NK-92 (cell line): ENCODE data around the gene MEIS2.

Source experiments
- DNase-seq: peaks from one replicate; lab custom pipeline; 2025; ENCODE audit not compliant: unreplicated experiment; lab: John Stamatoyannopoulos, UW

Gene MEIS2

DNA sequence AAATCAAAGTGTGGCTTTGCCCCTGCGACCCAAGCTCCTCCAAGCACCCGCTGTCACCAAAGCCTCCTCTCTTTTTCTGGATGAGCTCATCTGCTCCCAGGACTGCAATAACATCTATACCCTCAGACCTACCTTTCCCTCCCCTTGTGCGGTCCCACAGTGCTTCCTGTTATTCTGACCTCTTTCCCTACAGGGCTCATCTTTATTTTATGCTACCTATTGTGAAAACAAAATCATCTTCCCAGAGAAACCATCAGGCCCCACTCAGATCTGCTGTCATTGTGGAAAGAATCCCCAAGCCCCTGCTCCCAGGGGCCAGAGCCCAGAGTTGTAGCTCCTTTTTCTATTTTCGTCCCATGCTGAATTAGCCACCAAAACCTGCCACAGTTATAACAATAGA is 162.2 kb downstream of the MEIS2 start:
- DNase-seq = no peak

DNA sequence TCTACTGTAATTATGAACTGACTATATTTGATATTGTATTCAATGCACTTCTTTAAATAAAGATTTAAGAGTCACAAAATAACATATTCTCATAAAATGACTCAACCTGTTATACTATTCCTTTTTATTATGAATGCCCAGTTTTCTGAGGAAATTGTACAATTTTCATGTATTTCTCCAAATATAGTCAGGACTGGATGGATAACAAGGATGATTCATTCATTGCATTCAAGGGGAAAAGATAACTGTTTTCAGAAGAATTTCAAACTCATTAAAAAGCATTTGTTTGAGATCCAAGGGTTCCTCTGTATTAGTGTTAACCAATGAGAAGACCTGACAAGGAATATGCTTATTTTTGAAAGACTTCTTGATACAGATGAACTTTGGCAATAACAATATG is 163.7 kb downstream of the MEIS2 start:
- DNase-seq = no peak

DNA sequence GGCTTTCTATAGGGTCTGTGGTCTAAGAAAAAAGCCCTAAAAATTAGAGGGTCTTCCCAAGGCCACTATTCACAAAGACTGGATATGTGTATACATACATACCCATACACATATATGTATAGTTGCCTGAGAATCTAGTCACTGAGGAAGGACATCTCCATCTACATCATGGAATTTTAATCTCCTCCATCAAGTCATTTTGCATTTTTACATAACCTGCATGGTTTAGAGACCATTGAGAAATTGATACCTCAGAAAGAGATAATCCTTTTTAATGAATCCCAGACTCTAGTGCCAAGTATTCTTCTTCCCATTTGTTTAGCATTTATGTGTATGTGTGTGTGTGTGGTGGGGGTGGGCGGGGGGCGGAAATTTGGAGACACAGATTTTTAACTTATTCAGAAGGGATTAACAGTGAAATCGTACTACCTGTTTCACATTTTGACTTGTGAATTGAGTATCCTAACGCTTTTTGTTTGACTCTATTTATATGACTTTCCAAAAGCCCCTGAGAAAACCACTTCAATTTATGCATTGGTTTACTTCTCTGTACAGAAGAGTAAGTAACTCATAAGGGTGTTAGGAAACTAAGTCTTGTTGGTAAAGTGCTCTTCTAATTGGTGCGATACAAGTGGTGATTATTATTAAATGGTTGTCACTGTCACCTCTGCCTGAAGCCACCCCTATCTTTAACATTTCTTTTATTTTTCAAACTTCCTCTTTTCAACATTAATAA is 166.9 kb downstream of the MEIS2 start:
- DNase-seq = no peak

DNA sequence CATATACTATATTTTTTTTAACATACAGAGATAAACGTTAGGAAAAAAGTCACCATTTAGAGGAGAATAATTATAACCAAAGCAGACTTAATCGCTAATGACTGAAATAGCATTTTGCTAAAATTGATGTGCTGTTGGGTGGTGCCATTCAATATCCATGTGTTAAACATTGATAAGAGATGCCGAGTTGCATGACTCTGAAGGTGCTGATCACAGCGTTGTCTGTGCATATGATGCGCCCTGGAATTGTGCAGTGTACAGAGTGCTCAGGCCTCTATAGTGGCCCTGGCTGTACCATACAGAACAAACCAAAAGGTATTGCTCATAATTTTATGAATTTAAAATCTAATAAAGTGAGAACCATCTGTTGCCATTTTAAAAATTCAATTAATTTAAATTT is 168.3 kb downstream of the MEIS2 start:
- DNase-seq = no peak

DNA sequence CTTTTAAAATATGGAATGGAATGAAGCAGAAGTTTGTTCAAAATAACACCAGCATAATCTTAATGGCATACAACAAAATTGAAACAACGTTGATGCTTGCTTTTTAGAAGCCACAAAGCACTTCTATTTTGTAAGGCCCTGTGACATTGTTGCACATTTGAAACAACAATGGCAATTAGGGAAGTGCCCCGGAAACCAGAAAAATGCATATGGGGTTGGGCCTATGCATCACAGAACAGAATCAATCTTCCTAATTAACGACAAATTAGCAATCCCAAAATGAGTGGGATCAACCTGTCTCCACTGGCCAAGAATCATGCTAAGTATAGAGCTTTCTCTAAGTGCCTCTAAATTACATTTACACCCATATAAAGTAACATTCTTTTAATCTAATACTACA is 168.9 kb downstream of the MEIS2 start:
- DNase-seq = no peak

DNA sequence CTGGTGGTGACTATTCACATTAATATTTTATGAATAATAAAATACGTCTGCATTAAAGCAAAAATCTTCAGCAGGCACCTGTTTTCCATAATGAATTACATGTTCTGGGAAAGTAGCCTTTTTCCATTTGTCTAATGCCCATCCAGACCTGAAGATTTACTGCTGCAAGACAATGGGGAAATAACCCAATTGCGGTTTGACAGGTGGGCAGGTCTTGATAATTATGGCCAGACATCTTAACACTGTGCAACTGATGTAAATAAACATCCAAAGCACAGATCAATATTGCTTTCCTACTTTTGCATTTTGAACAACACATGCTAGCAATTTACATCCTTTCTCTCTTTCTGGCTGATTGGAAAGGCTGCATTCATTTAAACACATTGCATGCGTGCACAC is 173.9 kb downstream of the MEIS2 start:
- DNase-seq = no peak

DNA sequence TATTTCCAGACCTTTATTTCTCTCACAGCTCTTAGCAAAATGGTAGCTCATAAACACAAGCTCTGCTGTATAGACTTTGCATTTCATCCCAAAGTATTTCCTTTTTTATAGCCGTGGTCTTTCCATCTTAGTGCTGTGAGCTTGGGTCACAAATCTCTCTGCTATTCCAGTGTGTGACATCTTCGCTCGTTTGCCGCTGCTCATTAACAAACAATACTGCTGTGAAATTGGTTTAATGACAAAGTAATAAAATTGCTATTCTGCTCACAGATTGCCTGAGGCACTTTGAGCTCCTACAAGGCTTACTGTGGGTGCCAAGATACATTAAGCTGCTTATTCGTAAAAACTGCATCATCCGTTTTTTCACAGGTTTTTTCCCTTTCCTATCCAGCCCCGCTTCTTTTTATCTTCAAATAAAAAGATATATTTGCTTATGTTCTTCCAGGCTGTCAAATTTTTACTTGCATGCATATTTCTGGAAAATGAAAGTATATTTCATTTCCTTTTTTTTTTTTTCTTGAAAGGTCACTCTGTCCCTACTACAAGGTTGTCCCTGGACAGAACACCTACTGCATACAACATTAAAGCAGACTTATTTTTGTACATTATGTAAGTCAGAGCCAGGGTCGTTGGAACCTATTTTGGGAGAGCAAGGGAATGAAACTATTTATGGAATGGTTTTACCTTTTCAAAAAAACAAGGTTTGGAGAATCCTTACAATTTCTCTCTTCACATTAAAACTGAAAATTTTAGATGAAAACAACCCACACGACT is 174.5 kb downstream of the MEIS2 start:
- DNase-seq = no peak

DNA sequence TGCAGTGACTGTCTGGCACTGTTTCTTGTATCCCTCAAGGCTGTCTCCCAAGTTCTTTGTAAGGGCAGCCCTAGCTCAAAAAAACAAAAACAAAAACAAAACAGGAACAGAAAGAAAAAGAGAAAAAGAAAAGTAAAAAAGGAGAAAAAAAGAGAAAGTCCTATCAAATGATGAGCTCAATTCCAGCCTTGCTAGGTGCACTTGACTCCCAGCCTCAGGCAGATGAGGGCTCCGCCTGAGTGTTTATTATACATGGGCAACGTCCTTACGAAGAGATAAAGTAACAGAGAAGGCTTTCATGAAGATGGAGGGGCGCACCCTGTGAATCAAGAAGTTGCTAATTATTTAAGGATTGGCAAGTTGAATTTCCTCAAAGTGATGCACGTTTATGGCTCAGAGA is 175.3 kb downstream of the MEIS2 start:
- no peak for DNase-seq

DNA sequence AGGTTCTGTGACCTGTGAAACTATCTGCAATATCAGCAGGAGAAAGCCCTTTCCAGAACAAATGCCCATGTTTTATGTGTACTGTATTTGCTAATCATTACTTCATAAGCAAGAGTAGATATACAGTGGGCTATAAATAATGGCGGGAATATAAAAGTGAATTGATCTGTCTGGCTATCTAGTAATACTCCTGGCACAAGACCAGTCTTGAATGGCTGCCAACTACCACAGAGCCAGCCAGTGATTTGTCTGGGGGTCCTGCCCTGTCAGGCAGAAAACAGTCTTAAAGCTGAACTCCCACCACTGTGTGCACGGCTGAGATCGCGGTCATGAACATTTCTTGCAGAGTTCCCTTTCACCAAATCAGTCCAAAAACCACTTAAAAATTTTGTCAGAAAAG is 176.3 kb downstream of the MEIS2 start:
- no peak for DNase-seq

DNA sequence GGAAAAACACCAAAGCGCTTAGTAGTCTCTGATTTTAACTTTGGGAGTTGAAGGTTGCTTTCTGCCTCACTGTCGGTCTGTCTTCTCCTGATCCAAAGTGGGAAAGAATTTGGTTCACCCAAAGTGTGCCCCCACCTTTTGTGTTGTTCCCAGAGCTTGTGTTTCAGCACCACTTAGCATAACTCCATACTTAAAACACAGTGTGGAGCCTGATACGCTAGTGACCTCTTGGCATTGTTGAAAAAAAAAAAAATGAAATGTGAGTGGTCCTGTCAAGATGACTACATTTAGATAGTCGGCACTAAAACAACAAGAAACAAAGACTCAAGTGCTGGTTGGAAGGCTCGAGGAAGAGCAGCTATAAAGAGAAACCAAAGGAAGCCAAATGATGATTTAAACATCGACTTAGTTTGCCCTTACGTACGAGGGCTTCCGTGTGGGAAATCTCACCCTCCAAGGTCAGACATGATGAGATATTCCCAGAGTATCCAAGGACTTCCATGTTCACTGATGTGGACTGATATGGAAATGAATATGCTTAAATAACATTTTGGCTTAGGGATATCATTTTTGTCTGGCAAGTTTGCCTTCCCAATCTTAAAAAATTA is 178.8 kb downstream of the MEIS2 start:
- DNase-seq = no peak

DNA sequence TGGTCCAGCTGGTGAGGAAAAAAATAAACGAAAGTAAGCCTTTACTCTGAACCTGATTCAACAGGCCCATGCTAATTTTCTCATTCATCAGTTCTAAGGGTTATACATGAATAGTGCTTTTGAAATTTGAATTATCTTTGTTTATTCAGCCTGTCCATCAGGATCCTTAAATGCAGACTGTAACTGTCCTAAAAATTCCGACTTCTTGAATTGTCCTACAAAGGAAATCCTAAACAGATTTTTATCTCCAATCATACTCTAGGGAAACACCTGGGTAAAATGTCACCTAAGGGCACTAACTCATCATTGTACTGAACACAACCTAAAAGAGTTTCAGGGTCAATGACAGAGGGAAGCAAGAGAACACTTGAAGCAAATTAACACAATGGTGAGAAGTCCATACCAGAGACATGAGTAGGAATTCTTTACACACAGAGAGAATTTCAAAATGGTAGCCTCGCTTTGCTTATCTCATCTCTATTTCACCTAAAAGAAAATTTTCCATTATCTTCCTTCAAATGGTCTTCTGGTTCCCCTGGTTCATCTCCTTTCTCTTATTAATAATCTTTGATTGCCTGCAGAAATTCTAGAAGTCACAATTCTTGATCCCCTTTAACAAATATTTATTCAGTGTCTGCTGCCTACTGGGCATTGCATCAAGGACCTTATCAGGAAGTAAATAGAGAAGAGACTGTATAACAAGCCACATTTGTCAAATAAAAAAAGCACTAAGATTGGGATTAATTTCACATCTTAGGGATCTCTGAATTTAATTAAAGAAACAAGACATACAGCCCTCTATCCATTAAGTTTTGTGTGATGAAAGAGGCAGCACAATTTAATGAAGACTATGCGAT is 182.7 kb downstream of the MEIS2 start:
- no peak for DNase-seq

DNA sequence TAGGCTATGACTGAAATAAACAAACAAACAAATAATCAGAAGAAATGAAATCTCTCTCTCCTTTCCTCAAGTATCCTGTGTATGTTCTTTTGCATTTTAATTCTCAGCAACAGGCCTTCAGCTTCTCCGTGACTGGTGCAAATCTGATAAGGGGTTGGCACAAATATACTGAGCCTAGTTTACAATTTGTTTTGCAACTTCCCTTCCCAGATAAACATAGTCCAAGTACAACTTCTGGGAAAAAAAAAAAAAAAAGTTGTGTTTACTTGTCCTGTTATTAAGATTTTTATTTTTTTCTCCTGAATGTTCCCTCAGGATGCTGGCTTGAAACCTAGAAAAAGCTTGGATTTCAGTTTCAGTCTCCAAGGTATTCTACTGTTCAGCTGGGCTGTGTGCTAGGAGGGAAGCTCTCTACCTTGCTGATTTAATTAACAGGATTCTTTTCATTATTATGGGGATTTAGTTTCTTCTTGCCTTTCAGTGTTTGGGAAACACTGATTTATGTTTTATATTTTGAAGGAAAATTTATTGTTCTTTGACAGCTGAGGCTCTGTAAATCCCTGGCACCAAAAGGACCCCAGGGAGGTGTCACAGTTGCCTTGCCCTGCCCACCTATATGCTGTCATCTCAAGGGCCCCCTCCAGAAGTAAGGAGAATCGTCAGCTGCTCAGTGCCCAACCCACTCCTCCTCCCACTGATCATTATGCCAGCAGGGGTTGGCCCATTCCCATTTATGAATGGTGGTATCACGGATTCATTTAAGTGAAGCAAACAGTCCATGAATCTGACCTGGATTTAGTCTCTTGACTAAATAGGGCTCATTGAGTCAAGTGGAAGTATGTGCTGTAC is 185.2 kb downstream of the MEIS2 start:
- DNase-seq = no peak

DNA sequence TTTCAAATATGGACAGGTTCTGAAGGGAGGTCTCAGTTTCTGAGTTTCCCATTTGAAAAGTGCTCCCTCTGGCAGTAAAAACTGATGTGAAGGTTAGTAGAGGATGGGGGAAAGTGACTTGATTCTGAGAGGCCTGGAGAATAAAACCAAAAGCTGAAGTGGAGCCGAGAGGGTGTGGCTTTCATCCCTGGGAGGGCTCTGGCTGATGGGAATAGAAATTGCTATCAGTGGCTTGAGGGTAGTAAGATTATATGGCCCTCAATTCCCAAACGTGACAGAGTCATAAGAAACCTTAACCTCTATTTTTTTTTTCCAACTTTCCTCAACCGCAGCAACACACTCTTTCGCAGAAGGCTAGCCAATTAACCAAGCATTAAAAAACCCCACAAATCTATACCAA is 185.9 kb downstream of the MEIS2 start:
- no peak for DNase-seq

DNA sequence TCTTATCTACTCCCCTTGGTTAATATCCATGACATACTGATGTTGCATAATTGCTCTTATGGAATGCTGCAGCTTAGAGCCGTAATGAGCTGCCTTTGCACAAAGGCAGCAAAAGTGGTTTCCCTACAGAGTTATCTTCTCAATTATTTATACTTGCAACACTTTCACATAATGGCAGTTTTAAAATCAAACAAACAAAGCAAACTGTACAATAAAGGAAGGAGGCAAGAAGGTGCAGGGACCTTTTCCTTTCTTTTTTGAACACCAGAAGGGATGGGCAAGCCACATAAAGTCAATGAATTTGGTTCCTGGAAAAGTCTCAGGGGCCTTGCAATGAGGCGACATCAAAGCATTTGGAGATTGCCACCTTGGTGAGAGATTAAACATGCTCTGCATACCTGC is 188.0 kb downstream of the MEIS2 start:
- no peak for DNase-seq

DNA sequence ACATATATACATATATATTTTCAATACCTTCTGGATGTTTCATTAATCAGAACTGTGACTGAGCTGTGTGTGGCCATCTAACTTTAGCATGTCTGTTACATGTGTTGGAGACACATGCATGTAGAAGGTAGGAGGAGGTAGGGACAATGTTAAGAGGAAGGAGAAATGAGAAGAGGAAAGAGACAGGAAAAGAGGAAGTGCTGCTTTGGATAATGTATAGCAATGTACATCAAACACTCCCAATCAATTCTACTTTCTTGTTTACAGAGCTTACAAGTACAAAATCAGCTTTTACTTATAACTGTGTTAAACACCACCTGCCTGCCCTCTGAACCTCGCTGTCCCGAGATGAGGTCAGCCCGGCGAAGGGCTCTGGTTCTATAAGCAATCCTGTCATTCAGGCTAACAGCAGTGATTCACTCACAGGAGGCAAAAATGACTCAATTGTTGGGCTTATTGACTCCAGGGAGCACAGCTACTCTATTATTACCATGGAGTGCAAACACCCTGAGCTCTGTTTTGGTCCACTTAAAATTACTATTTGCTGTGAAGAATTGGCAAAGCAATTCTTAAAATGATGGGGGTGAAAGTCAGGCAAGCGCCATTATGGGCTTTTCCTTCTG is 188.9 kb downstream of the MEIS2 start:
- DNase-seq = no peak

DNA sequence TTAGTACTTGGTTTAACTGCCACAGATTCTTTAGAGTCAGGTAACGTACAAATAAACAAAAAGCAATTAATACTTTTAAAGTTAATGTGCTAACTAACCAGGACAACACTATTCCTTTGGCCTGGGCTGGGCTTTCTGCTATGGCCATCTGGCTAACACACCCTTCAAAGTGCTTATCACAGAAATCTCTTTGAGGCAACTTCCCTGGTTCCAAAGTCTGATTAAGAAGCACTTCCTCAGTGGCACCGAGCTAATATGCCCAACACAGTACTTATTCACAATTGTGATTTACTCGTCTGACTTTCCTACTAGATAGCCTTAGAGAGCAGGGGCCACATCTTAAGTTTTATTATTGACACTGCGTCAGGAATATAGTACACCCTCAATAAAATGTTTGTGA is 191.4 kb downstream of the MEIS2 start:
- no peak for DNase-seq

DNA sequence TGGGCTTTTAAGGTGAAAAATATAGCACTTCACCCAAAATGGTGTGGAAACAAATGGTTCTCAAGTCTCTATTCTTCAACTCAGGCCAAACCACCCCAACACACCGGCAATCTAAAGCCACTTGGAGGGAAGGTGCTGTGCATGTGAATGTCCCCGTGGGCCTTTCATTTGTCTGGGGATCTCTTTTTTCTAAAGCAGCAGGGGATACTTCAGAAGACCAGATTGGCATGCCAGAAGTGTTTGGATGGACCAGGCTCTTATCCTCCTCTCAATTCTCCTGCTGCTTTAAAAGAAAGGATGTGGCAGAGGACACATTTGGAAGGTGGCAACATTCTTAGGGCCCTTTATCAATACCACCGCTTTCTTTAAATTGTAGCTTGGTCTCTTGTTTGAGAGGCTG is 193.1 kb downstream of the MEIS2 start:
- DNase-seq = no peak

DNA sequence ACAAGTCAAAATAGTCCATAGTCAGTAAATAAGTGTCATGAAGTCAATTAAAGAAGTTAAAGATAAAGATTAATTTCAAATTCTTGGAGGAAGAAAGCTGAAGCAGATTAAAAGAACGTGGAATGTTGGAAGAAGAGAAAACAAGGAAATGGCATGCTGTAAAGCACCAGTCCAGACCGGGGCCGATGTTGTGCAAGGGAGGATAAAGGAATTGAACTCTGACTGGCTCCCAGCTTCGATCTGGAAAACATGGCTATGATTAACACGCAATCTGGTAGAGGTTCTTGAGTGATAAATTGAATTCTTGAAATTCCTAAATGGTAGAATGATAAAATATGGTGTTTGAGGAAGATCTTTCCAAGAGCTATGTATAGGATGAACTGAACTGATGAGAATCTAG is 194.4 kb downstream of the MEIS2 start:
- no peak for DNase-seq

DNA sequence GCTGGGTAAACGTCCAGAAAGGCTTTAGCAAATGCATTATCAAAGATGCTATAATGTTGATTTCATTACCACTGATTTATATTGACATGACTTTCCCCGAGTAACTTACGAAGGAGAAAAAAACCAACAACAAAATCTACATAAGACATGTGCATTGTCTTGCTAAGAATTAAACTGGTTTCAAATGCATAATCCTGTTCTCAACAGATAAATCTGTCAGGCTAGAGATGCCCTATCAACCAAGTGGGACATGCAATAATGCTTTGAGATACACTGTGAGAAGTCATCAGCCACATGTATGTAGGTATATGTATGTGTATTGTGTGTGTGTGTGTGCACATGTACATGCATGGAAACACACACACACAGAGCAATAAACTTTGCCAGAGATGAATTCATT is 195.6 kb downstream of the MEIS2 start:
- DNase-seq = no peak

DNA sequence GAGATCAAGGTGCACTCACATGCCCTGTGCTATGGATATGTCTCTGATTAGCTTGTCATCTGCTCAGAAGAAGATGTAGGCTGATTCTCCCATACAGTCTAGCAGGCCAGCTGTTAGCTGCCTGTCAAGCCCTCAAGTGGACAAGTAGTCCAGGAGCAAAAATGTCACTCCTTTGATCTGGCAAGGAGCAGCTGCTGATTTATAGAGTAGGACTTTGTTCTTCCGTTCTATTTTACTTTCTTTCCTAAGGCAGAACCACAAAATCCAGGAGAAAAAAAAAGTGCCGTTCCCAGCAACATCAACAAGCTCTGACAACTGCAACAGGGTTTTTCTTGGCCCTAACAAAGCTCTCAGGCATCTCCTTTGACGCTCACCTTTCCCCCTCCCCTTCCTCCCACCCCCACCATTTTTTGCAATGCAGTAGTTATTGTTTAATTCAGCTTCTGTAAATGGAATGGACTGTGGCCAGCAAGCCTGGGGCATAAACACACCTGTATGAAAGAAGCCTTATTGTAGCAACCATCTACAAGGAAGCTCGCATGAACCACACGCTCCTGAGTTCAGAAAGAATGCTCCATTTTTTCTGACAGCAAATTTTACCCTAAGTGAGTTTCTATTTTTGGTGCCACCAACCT is 196.3 kb downstream of the MEIS2 start:
- no peak for DNase-seq
